22Rv1 (cell line): ENCODE results near the gene PSMC5.

Experiments
- H3K27ac ChIP-seq: fragments of 450-650 bp; 2 replicates; pipeline ENCODE4 v1.5.1; 2017
- ZFX ChIP-seq: fragments of 450-650 bp; IDR thresholded peaks from 2 replicates; pipeline ENCODE4 v1.6.1; 2017; ENCODE audit warnings: antibody characterized with exemption, borderline replicate concordance
- TF ChIP-seq, protein P1 (sequence below): fragments of 450-650 bp; IDR thresholded peaks from 2 replicates; pipeline ENCODE4 v1.5.1; 2017; ENCODE audit warnings: mild to moderate bottlenecking

Gene PSMC5

DNA sequence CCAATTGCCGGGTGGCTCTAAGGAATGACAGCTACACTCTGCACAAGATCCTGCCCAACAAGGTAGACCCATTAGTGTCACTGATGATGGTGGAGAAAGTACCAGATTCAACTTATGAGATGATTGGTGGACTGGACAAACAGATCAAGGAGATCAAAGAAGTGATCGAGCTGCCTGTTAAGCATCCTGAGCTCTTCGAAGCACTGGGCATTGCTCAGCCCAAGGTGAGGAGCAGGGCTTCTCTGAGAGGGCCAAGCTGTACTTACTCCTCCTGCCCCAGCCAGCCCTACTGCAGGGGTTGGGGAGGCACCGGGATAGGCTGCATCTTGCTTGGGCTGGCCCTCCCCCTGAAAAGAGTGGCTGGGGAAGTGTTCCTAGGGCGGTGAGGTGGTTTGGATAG is 3.0 kb downstream of the PSMC5 start:
- peak overlapping the region; percentile 89; the same call in 1 of the 2 replicates for H3K27ac ChIP-seq
- TF ChIP-seq, protein P1, sequence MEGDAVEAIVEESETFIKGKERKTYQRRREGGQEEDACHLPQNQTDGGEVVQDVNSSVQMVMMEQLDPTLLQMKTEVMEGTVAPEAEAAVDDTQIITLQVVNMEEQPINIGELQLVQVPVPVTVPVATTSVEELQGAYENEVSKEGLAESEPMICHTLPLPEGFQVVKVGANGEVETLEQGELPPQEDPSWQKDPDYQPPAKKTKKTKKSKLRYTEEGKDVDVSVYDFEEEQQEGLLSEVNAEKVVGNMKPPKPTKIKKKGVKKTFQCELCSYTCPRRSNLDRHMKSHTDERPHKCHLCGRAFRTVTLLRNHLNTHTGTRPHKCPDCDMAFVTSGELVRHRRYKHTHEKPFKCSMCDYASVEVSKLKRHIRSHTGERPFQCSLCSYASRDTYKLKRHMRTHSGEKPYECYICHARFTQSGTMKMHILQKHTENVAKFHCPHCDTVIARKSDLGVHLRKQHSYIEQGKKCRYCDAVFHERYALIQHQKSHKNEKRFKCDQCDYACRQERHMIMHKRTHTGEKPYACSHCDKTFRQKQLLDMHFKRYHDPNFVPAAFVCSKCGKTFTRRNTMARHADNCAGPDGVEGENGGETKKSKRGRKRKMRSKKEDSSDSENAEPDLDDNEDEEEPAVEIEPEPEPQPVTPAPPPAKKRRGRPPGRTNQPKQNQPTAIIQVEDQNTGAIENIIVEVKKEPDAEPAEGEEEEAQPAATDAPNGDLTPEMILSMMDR: no peak
- no peak for TF ChIP-seq ZFX

DNA sequence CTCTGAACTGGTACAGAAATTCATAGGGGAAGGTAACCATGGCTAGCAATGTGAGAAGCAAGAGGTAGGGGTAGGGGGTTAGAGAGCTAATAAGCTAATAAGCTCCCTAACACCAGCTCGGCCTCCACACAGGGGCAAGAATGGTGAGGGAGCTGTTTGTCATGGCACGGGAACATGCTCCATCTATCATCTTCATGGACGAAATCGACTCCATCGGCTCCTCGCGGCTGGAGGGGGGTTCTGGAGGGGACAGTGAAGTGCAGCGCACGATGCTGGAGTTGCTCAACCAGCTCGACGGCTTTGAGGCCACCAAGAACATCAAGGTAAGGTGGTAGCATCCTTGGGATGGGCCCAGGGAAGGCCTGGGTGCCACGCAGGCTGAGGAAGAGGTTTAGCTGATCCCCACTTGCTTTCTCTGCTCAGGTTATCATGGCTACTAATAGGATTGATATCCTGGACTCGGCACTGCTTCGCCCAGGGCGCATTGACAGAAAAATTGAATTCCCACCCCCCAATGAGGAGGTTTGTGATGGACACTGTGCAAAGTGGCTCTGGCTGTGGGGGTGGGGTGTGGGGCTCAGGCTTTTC is 3.8 kb downstream of the PSMC5 start:
- no peak for TF ChIP-seq ZFX
- TF ChIP-seq, protein P1: no peak
- H3K27ac ChIP-seq: peak overlapping the region; percentile 58

DNA sequence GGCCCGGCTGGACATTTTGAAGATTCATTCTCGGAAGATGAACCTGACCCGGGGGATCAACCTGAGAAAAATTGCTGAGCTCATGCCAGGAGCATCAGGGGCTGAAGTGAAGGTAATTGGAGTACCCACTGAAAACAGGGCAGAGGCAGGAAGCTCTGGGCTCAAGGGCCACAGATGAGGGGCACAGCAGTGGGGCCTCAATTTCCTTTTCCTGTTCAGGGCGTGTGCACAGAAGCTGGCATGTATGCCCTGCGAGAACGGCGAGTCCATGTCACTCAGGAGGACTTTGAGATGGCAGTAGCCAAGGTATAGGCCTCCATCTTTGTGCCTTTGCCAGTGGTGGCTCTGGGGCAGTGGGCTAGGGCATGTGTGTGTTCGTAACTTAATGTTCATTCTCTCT is 4.3 kb downstream of the PSMC5 start:
- H3K27ac ChIP-seq: peak overlapping the region; percentile 58
- TF ChIP-seq, protein P1: no peak
- no peak for TF ChIP-seq ZFX

DNA sequence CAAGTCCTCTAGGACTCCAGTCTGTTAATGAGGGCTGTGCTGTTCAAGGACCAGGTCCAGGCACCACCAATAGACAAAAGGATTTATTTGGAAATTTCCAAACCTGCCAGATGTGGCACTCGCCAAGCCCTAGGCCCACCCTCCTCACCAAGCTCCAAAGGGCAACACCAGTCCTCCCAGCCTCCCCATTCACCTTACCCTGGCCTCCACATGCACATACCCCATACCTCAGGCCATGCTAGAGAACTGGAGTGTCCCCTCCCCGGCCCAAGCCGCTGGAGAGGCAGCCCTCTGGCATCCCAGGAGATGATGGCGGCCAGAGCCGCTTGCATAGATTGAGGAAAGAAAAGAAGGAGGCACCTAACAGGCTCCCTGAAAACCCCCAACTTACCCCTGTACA is 4.8 kb downstream of the PSMC5 start:
- peak overlapping the region; percentile 58 for H3K27ac ChIP-seq
- TF ChIP-seq, protein P1: no peak
- TF ChIP-seq ZFX: no peak

DNA sequence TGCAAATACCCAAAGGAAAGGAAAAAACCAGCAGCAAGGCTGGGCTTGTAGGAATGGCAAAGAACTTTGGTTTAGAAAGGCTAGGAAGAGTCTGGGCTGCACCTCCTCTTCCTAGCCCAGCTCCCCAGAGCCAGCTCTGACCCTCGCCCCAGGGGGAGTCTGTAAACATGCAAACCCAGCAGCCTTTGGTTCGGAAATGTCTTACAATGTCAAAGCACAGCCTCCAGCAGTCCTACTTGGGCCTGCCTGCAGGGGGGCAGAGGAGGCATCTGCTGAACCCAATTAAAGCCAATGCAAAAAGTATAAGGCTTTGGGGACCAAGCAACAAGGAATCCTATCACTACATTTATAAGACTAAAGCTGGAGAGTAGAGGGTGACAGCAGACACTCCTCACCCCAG is 5.2 kb downstream of the PSMC5 start:
- peak overlapping the region; percentile 58 for H3K27ac ChIP-seq
- TF ChIP-seq, protein P1: no peak
- no peak for TF ChIP-seq ZFX

DNA sequence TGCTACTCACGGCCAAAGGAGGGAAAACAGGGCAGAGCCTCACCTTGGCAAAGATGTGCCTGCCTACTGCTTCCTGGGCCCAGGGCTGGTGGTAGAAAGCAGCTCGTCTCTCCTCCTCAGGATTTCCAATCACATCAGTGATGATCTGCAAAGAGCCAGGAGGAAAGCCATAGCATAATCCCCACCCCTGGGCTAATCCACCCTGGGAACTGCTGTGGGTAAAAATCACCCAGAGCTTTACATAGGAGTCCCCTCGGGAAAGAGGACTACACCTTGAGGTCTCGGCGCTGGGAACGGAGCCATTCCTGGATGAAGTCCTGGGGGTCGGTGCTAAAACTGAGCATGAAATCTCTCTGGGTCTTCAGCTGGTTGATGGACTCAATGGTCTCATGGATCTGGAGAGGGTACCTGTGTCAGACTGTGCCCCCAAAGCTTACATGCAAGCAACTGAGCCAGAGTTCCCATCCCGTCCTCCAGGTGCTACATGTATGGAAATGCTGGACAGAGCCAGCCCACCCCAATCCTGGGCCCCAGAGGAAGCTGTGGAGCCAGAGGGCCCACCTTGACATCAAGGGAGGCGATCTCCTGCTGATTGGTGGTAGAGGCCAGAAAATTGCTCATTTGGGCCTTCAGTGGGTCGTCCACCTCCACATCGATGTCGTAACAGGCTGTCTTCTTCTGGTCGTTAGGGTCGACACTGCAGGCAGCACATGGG is 6.0 kb downstream of the PSMC5 start:
- TF ChIP-seq ZFX: no peak
- TF ChIP-seq, protein P1: no peak
- peak overlapping the region; percentile 58 for H3K27ac ChIP-seq

DNA sequence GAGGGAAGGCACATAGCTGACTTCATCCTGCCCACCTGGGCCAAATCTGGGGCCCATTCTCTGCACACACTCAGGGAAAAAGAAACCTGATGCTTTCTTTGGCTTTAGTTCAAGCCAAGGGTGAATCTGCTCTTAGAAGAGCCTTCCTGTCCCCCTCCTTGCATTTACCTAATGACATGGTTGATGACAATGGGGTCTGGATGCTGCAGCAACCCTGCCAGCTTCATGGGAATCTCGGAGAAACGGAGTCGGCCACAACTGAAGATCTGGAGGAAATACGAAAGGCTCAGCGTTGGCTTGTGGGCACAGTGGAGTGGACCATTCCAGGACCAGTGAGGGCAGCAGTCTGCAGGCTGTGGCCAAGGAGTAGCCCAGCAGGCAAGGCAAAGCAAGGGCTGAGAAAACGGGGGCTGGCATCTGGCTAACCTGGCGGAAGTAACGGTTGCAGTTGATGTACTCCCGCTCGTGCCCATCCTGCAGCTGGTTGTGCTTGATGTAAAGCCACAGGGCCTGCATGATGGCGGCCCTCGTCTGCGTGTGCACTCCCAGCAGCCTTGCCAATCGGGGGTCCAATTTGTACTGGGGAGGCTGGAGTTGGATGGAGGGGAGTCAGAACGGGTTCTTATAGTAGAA is 6.6 kb downstream of the PSMC5 start:
- TF ChIP-seq, protein P1: no peak
- no peak for TF ChIP-seq ZFX
- H3K27ac ChIP-seq: peak overlapping the region; percentile 58
